ENCODE results near the gene MAPK12. TPM values are rescaled to one million over a fixed set of nuclear protein-coding genes. Genes with fewer than 3 reads are reported as not detected.

MAPK12 gene
- total and polyA plus RNA-seq, 9 donors: 0.87 to 35.3 (median 23.3) TPM

GRCh38 chr22:50298266-50298637 lies 36.8 kb upstream of the MAPK12 start:
- H3K36me3 ChIP-seq: no peaks in the 10 kb centered on the region
- H3K4me1 ChIP-seq (ENCODE audit: insufficient read depth): peaks cover 61% of the 10 kb centered on the region
- DNase-seq: no peak
- no peak overlapping the region for H3K4me3 ChIP-seq
- intact Hi-C loops (cut with DNase I): no loop called here
- no peaks in the 10 kb centered on the region for H3K27me3 ChIP-seq
- WGBS, 3 donors: 75 to 84% (median 80%) methylated on average over 4 of the region's 4 CpGs
- TF ChIP-seq CTCF (IDR thresholded peaks at IDR 0.05) (no peak), POLR2A (IDR thresholded peaks at IDR 0.05) (no peak), EP300 (IDR thresholded peaks at IDR 0.05) (no peak)
- H3K27ac ChIP-seq: peak overlapping the region in 1 of 2 donors; percentile 52
- no peaks in the 10 kb centered on the region for H3K9me3 ChIP-seq

GRCh38 chr22:50297510-50298265 lies 36.2 kb upstream of the MAPK12 start:
- H3K27me3 ChIP-seq: no peaks in the 10 kb centered on the region
- no peak for DNase-seq
- H3K9me3 ChIP-seq: no peaks in the 10 kb centered on the region
- no peak overlapping the region for H3K4me3 ChIP-seq
- peaks cover 60% of the 10 kb centered on the region for H3K4me1 ChIP-seq (ENCODE audit: insufficient read depth)
- intact Hi-C loops (cut with DNase I): no loop called here
- peak overlapping the region in 1 of 2 donors; percentile 52 for H3K27ac ChIP-seq
- H3K36me3 ChIP-seq: no peaks in the 10 kb centered on the region
- TF ChIP-seq CTCF (IDR thresholded peaks at IDR 0.05): no peak
- TF ChIP-seq EP300 (IDR thresholded peaks at IDR 0.05): no peak
- TF ChIP-seq POLR2A (IDR thresholded peaks at IDR 0.05): no peak
- 78 to 81% (median 79%) methylated on average over 20 of the region's 20 CpGs for WGBS, 3 donors

GRCh38 chr22:50296658-50297490 lies 35.4 kb upstream of the MAPK12 start:
- no peak for TF ChIP-seq EP300 (IDR thresholded peaks at IDR 0.05)
- TF ChIP-seq POLR2A (IDR thresholded peaks at IDR 0.05): no peak
- TF ChIP-seq CTCF (IDR thresholded peaks at IDR 0.05): no peak
- H3K4me1 ChIP-seq (ENCODE audit: insufficient read depth): peaks cover 57% of the 10 kb centered on the region
- 43 to 48% (median 44%) methylated on average over 23 to 29 of the region's 29 CpGs for WGBS, 3 donors
- H3K27ac ChIP-seq: peak overlapping the region in 1 of 2 donors; percentile 45
- H3K4me3 ChIP-seq: no peak overlapping the region
- intact Hi-C loops (cut with DNase I): no loop called here
- H3K36me3 ChIP-seq: no peaks in the 10 kb centered on the region
- H3K27me3 ChIP-seq: no peaks in the 10 kb centered on the region
- peak in 1 of 5 donors; percentile 42 for DNase-seq
- H3K9me3 ChIP-seq: no peaks in the 10 kb centered on the region

- Histone ChIP-seq H3K4me1 (ENCODE audit: insufficient read depth) (peaks cover 34% of the 10 kb centered on the region), H3K36me3 (no peaks in the 10 kb centered on the region), H3K9me3 (no peaks in the 10 kb centered on the region), H3K27me3 (no peaks in the 10 kb centered on the region), H3K27ac (peak overlapping the region; percentile 61 to 72), H3K4me3 (no peak overlapping the region)
- DNase-seq: no peak
- WGBS, 3 donors: 35 to 49% (median 35%) methylated on average over 3 to 5 of the region's 5 CpGs
- TF ChIP-seq EP300 (IDR thresholded peaks at IDR 0.05) (no peak), POLR2A (IDR thresholded peaks at IDR 0.05) (no peak), CTCF (IDR thresholded peaks at IDR 0.05) (no peak)
- intact Hi-C loops (cut with DNase I): loop anchor here in 1 of 4 donors (5.0 kb wide), 1 partner anchor 33 kb away; the partner anchor contains the start of gene DENND6B
Observed at GRCh38 chr22:50294319-50294656, 32.8 kb upstream of the MAPK12 start.
